Measurements from ENCODE around the gene CEP72.

DNA sequence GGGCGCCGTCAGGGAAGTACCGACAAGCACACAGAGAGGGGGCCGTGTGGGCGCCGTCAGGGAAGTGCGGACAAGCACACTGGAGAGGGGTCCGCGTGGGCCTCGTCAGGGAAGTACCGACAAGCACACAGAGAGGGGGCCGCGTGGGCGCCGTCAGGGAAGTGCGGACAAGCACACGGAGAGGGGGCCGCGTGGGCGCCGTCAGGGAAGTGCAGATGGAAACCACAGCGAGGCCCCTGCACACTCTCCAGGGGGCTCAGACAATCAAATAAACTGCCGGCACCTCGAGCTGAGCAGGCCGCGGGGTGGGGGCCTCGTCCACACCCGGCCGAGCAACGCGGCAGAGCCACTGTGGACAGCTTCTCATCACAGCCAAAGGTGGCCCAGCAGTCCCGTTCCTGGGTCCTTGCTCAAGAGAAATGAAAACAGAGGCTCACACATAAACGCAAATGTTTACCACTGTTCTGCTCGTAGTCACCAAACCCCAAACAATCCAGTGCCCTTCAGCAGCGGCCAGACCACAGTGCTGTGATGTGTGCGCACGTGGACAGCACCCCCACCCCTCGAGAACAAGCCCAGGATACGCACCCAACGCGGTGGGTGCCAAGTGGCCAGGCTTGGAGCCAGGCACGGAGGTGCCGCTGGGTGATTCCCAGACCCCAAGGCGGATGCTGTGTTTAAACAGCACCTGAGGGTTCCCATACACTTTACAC is 56.3 kb downstream of the CEP72 start:
- TF ChIP-seq EZH2 (IDR thresholded peaks at IDR 0.05; ENCODE audit: insufficient read depth, poor library complexity, severe bottlenecking) (no peak), EZH2phosphoT487 (IDR thresholded peaks at IDR 0.05; ENCODE audit: insufficient read depth, low read depth) (no peak)

Measured in GM23248 (cell line).